ENCODE data around the gene ARL15.
"Not testable (repeated sequence)": the region's sequence is repeated elsewhere in the genome, so short reads cannot be mapped to it uniquely, and the experiment has no call there.

ARL15 gene

GRCh38 chr5:54084696-54085095 is 225.7 kb downstream of the ARL15 start:
- no peak for DNase-seq

- no peak for DNase-seq
Observed at GRCh38 chr5:54083851-54084250, 226.5 kb downstream of the ARL15 start.

DNA sequence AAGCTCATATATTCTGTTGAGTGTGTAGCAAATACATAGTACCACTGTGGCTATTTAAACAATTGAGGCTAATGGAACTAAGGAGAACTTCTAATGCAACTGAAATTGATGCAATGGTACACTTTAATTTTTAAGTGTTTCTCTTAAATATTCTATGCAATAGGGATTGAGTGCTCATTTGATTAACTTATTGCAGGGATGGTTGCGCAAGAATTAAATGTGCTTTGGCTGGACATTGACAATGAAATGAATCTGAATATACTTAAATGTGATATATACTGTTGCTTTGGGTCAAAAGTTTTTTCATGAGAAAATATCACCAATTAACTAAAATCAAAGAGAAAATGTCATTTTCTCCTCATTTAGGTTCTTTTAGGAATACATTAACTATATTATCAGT is 227.1 kb downstream of the ARL15 start:
- no peak for DNase-seq

DNA sequence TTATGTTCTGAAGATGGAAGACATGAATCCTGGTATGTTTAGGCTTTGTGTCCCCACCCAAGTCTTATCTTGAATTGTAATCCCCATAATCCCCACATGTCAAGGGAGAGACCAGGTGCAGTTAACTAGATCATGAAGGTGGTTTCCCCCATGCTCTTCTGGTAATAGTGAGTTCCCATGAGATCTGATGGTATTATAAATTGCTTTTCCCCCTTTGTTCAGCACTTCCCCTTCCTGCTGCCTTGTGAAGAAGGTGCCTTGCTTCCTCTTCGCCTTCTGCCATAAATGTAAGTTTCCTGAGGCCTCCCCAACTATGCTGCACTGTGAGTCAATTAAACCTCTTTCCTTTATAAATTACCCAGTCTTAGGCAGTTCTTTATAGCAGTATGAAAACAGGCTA is 229.0 kb downstream of the ARL15 start:
- DNase-seq, result no peak

- DNase-seq, result no peak
Observed at GRCh38 chr5:54080831-54081230, 229.5 kb downstream of the ARL15 start.

GRCh38 chr5:54073735-54074134 is 236.6 kb downstream of the ARL15 start:
- DNase-seq, result no peak

GRCh38 chr5:54073131-54073530 is 237.2 kb downstream of the ARL15 start:
- DNase-seq, result no peak

- no peak for DNase-seq
Observed at GRCh38 chr5:54066433-54066832, 243.9 kb downstream of the ARL15 start.

DNA sequence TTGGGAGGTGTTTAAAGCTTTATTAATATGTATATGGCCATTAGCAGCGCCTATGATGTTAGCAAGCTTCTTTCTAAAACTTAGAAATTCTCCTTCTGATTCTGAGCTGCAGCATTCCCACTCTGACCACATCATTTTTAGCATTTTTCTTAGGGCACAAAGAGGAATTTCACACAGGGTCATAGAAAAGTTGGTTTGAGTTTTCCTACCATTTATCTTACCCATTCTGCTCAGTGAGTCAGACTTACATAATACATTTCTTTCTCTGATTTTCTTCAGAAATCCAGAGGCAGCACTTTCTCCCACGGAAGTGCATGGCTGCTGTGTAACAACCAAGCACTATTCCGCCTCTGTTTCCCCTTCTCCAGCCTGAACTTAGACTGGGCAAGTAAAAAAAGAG is 246.6 kb downstream of the ARL15 start:
- DNase-seq, result no peak

DNA sequence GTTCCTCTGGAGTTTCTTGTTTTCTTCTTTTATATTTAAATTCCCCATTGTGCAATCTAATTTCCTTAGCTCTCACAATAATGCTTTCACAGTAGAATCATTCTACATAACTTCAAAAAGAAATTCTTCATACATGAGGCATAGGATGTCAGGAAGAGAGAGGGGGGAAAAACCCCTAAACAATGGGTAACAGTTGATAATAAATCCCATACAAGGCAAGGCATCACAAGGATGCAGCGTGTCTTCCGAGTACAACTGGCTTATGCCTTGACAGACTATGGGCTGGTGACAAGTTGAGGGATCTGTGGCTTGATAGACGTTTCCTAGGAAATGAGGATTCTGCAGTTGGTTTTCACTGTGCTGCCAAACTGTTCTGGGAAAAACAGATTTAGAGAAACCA is 247.4 kb downstream of the ARL15 start:
- no peak for DNase-seq

DNA sequence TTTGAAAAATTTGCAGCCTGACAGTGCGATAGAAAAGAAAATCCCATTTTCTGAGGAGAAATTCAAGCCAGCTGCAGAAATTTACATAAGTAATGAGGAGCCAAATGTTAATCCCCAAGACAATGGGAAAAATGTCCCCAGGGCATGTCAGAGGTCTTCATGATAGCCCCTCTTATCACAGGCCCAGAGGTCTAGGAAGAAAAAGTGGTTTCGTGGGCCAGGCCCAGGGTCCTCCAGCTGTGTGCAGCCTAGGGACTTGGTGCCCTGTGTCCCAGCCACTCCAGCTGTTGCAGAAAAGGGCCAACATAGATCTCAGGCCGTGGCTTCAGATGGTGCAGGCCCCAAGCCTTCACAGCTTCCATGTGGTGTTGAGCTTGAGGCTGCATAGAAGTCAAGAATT is 249.5 kb downstream of the ARL15 start:
- DNase-seq, result not testable (repeated sequence)

- DNase-seq, result no peak
Observed at GRCh38 chr5:54049963-54050362, 260.4 kb downstream of the ARL15 start.

GRCh38 chr5:54049144-54049543 is 261.2 kb downstream of the ARL15 start:
- DNase-seq, result no peak

GRCh38 chr5:54045077-54045792 is 265.1 kb downstream of the ARL15 start:
- DNase-seq, result no peak

GRCh38 chr5:54044276-54044675 is 266.1 kb downstream of the ARL15 start:
- not testable (repeated sequence) for DNase-seq

DNA sequence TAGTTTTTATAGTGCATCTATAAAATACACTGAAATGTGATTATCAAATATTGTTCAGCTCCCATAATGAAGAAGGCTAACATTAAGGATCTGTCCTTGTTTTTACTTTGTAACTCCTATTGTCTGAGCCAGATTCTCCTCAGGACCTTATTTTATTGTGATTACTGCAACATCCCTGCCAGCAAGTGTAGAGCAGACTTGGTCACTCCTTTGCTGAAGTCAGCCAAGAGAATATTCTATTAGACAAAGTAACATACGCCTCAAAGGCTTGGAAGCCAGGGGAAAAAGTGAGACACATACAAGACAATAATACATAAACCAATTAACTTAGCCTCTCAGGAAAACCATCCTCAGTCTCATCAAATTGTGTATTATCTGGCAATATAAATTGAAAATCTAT is 269.6 kb downstream of the ARL15 start:
- DNase-seq, result no peak

- no peak for DNase-seq
Observed at GRCh38 chr5:54040018-54040417, 270.4 kb downstream of the ARL15 start.

GRCh38 chr5:54037205-54037604 is 273.2 kb downstream of the ARL15 start:
- DNase-seq, result no peak

DNA sequence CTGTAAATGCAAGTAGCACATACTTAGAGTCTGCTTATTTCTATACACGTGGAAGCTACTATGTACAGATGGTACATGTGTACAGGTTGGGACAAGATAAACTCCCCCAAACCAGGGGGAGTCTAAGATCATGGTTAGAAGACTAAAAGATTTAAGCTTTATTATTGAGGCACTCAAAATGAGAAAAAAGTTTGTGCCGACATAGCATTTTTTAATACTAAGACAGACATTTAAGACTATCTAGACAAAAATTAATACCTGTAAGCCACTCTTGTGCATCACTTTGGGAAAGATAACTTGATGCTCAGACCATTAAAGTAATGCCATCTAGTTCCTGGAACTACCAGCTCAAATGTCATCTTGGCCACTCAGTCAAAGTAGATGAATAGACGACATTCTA is 279.4 kb downstream of the ARL15 start:
- no peak for DNase-seq

- no peak for DNase-seq
Observed at GRCh38 chr5:54024466-54024865, 285.9 kb downstream of the ARL15 start.

DNA sequence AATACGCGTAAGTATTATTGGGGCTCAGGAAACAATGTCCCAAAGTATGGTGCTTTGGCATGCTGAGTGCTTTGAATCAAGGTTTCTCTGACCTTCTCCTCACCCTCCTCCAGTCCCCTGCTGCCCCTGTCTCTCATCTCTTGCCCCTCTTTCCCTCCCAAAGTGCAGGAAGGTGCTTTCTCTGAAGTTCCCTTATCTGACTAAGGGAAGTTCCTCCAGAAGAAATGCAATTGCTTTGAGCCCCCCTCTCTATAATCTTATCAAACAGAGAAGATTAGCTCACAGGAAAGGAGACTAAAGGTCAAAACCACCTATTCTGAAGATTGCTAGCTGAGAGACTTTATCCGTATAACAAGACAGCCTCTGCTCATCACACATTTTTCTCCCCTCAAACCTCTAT is 288.1 kb downstream of the ARL15 start:
- no peak for DNase-seq

DNA sequence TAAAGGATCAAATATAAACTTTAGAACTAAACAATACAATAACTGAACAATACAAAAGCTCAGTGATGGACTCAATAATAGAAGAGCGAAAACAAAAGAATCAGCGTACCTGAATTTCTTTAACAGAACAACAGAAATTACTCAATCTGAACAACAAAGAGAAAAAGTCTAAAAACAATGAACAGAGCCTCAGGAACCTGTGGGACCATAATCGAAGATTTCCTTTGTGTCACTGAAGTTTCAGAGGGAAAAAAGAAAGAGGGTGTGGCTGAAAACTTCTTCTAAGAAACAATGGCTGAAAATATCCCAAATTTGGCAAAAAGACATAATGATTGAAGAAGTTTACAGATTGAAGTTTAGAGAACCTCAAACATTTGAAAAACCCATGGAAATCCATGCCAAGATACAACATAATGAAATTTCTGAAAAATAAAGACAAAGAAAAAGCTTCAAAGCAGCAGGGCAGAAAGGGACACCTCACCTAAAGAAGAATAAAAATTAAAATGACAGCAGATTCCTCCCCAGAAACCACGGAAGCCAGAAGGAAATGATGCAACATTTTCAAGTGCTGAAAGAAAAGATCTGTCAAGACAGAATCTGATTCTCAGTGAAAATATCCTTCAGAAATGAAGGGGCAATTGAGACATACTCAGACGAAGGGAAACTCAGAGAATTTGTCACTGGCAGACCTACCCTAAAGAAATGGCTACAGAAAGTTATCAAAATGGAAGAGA is 288.8 kb downstream of the ARL15 start:
- DNase-seq, result no peak

DNA sequence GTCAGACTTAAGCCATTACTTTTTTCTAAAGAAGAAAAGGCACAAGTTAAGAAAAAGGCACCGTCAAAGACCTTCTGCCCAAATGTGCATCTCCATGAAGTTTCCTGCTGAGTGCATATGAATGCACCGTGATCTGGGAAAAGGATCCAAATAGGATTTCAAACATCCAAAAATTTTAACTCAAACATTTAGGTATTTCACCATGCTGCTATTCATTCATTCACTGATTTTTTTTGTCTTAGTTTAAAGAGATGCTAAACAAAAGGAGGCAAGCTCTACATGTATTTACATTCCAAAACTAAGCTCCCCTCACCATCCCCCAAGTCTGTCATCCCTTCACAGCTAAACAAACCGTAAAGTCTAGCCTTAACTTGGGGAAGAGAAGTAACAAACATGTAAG is 291.9 kb downstream of the ARL15 start:
- no peak for DNase-seq

GRCh38 chr5:54017580-54017979 is 292.8 kb downstream of the ARL15 start:
- DNase-seq, result no peak
